PC-9 (cell line): ENCODE measurements around the gene ZNF580.

Experiments
- EZH2 ChIP-seq: fragments of 200-600 bp; sonication (generic); IDR thresholded peaks from 2 replicates; pipeline ENCODE4 v1.8.0; 2017; ENCODE audit warnings: antibody characterized with exemption, low read depth
- TF ChIP-seq, protein P1 (sequence below): fragments of 200-600 bp; sonication (generic); conservative IDR thresholded peaks from 2 replicates; pipeline ENCODE4 v1.6.1; 2017; ENCODE audit warnings: mixed run types, antibody characterized with exemption, mild to moderate bottlenecking, moderate library complexity

DNA sequence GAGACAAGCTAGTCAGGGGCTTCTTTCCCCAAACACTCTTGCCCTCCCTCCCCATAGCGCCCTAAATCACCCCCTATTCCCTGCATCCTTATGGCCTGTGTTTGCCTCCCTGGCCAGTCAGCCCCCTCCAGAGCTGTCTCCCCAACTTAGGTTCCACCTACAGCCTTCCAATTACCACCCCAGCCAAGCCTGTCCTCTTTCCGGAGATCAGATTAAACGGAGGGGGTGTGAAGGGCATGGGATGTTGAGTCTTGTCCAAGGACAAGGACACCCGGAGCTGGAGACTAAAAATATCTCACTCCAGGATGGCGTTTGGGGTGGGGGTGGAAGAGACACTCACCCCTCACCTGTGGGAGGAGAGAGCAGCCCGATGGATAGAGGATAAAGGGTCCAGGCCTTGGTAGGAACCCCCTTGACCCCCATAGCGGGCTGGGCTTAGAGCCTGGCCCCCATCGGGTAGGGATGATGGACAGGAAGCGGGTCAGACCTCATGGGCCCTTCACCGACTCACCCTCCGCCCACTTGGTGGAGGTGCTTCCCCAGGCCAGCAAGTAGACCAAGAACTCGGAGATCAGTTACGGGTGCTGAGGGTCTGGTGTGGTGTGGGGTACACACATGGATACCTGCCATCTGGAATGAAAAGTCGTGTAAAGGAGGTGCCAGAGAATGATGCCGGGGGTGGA is 29.4 kb upstream of the ZNF580 start:
- TF ChIP-seq, protein P1, sequence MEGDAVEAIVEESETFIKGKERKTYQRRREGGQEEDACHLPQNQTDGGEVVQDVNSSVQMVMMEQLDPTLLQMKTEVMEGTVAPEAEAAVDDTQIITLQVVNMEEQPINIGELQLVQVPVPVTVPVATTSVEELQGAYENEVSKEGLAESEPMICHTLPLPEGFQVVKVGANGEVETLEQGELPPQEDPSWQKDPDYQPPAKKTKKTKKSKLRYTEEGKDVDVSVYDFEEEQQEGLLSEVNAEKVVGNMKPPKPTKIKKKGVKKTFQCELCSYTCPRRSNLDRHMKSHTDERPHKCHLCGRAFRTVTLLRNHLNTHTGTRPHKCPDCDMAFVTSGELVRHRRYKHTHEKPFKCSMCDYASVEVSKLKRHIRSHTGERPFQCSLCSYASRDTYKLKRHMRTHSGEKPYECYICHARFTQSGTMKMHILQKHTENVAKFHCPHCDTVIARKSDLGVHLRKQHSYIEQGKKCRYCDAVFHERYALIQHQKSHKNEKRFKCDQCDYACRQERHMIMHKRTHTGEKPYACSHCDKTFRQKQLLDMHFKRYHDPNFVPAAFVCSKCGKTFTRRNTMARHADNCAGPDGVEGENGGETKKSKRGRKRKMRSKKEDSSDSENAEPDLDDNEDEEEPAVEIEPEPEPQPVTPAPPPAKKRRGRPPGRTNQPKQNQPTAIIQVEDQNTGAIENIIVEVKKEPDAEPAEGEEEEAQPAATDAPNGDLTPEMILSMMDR = no peak
- TF ChIP-seq EZH2 = no peak
